ENCODE measurements around the gene ZMAT2. TPM values are rescaled to one million over a fixed set of nuclear protein-coding genes. Genes with fewer than 3 reads are reported as not detected.
"Not testable (repeated sequence)": the region's sequence is repeated elsewhere in the genome, so short reads cannot be mapped to it uniquely, and the experiment has no call there.

The ZMAT2 gene
- polyA plus RNA-seq, 6 donors from 2014 or later, result 68.6 to 85.8 (median 76.7) TPM

DNA sequence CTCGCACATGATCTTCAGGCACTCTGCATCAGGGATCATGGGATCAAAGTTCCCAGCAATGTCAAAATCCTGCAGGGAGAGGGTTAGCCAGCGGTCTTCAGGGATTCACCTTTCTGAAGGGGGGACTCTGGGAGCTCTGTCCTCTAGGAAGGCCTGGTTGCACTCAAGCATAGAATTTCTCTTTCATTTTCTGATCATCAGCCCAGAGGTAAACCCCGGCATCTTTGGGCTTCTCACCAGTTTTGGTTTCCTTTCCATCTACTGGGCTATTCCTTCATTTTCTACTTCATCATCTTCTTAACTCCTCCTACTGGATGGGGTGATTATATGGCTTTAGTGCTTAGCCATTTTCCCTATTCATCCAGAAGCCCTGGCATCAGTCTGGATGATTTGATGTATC is 22.3 kb upstream of the ZMAT2 start:
- H3K36me3 Mint-ChIP-seq, result peaks cover 12 to 24% of the 10 kb centered on the region in 2 donors
- no peak overlapping the region for H3K4me3 Mint-ChIP-seq
- ATAC-seq (ENCODE audit: low read depth in 2 of 2), result no peak
- H3K27me3 Mint-ChIP-seq, result no peaks in the 10 kb centered on the region
- H3K9me3 Mint-ChIP-seq, result no peaks in the 10 kb centered on the region
- H3K4me1 Mint-ChIP-seq, result peaks cover 0 to 4% (median 0%) of the 10 kb centered on the region in 3 donors
- H3K27ac Mint-ChIP-seq, result no peak overlapping the region
- DNase-seq, result no peak

DNA sequence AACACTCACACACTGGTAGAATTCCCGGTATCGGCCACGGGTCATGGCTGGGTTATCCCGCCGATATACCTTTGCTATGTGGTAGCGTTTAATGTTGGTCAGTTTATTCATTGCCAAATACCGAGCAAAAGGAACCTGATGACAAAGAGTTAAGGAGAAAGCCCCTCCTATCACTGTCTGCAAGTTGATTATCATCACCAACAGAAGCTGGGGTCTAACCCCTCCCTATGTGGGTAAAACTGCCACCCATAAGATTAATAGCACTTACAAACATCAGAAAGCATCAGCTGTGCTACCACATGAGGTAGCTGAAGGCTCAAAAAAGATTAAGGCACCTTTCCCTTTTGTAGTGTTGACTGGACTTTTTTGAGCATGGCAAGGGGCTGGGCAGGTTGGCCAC is 21.3 kb upstream of the ZMAT2 start:
- Mint-ChIP-seq H3K4me1 (peaks cover 0 to 4% (median 0%) of the 10 kb centered on the region in 3 donors), H3K36me3 (peaks cover 11 to 24% of the 10 kb centered on the region in 2 donors), H3K27ac (peak overlapping the region in 1 of 6 donors; percentile 49), H3K9me3 (no peaks in the 10 kb centered on the region), H3K27me3 (no peaks in the 10 kb centered on the region), H3K4me3 (no peak overlapping the region)
- no peak for ATAC-seq (ENCODE audit: low read depth in 2 of 2)
- DNase-seq, result no peak

DNA sequence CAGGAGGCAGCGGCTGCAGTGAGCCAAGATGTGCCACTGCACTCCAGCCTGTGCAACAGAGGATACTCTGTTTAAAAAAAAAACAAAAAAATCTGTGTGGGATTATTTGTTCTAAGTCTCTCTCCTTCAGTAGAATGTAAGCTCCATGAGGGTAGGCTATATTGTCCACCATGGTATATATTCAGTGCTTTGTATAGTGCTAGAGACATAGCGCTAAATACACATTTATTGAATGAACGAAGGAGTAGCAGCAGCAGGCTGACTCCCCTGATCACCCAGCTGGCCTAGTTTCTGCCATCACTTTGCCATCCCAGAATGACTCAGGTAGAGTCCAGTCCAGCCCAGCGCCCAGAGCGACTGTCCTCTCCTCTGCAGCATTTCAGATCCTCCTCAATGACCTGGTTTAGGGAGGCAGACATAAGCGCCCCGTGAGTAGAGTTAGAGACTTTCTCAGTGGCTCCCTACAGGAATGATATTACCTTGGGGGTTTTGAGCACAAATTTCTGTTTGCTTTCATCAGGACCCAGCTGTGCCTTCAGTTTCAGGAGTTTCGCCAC is 9.8 kb upstream of the ZMAT2 start:
- Mint-ChIP-seq H3K4me3 (peak overlapping the region; percentile 98 to 100 (median 99)), H3K27ac (peak overlapping the region; percentile 97 to 99 (median 99)), H3K4me1 (peaks cover 21 to 48% (median 24%) of the 10 kb centered on the region in 3 donors), H3K36me3 (peaks cover 2% of the 10 kb centered on the region in 2 donors), H3K9me3 (no peaks in the 10 kb centered on the region), H3K27me3 (no peaks in the 10 kb centered on the region)
- ATAC-seq (ENCODE audit: low read depth in 2 of 2) (no peak), DNase-seq (no peak)

DNA sequence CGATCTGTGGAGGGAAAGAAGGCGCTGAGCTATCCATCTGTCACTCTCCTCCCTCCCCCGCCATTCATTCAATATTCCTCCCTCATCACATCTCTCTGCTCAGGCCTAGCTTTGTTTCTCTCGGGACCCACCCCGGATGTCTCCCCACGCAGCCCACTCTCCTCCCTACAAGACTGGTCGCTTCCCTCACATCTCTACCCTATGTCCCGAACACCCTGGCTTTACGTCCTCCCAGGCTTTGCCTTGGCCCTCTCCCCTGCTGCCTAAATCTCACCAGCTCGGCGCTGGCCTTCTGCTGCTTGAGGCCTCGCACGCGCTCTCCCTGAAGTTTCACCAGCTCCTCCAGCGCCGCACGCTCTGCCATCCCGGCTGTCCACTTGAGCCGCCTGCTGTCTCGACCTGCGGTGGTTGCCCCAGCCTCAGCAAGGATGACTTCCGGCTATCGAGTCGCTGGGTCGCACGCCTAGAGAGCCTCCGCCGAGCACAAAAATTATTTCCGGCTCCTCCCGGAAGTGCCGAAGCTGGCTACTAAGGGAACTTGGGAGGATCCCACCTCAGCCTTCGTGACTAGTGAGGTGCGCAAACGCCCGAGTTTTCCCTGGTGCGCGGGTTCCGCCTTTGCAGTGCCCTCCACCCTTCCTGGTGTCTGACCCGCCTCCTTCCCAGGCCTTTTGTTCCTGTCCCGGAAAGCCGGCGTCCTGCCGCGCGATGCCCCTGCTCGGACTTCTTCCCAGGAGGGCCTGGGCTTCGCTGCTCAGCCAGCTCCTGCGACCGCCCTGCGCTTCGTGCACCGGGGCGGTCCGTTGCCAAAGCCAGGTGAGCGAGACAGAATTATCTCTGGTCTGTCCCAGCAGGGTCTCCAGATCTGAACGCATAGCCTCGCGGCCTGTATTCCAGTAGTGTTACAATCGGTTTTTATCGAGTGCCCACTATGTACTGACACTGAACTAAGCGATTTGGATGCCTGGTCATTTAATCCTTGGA is 9.0 kb upstream of the ZMAT2 start, which contains the start of the genes HARS1 and HARS2:
TSS of gene HARS1 (minus strand) at position 430 of the 984 bp plus-strand sequence. CDS start at position 364, 66 bp downstream.
TSS of gene HARS2 (plus strand) at position 515 of the 984 bp plus-strand sequence. CDS start at position 709, 194 bp downstream.
- DNase-seq (peak; percentile 78), ATAC-seq (ENCODE audit: low read depth in 2 of 2) (peak; percentile 98 to 99)
- Mint-ChIP-seq H3K9me3 (no peaks in the 10 kb centered on the region), H3K4me1 (peaks cover 23 to 49% (median 24%) of the 10 kb centered on the region in 3 donors), H3K36me3 (peaks cover 10% of the 10 kb centered on the region in 2 donors), H3K27me3 (no peaks in the 10 kb centered on the region), H3K4me3 (peak within 1 kb of the TSS; percentile 98 to 100 (median 99)), H3K27ac (peak within 1 kb of the TSS; percentile 97 to 99 (median 99))

DNA sequence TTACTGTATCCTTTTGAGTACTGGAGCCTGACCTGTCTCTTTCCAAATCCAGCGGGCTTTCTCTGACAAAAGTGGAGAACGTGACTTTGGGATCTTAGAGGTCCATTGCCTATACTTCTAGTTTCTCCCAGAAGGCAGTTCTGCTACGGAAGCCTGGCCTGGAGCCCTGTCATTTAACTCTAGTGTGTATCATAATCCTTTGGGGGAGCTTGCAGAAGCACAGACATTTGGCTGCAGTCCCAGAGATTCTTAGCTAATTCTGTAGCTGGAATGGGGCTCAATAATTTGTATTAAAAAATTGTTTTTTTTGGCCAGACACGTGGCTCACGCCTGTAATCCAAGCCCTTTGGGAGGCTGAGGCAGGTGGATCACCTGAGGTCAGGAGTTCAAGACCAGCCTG is 6.0 kb upstream of the ZMAT2 start:
- ATAC-seq (ENCODE audit: low read depth in 2 of 2) (no peak), DNase-seq (no peak)
- Mint-ChIP-seq H3K27me3 (no peaks in the 10 kb centered on the region), H3K4me1 (peaks cover 24 to 46% (median 26%) of the 10 kb centered on the region in 3 donors), H3K4me3 (peak overlapping the region in 2 of 8 donors; percentile 40 to 98), H3K9me3 (no peaks in the 10 kb centered on the region), H3K36me3 (peaks cover 29 to 37% of the 10 kb centered on the region in 2 donors), H3K27ac (no peak overlapping the region)

DNA sequence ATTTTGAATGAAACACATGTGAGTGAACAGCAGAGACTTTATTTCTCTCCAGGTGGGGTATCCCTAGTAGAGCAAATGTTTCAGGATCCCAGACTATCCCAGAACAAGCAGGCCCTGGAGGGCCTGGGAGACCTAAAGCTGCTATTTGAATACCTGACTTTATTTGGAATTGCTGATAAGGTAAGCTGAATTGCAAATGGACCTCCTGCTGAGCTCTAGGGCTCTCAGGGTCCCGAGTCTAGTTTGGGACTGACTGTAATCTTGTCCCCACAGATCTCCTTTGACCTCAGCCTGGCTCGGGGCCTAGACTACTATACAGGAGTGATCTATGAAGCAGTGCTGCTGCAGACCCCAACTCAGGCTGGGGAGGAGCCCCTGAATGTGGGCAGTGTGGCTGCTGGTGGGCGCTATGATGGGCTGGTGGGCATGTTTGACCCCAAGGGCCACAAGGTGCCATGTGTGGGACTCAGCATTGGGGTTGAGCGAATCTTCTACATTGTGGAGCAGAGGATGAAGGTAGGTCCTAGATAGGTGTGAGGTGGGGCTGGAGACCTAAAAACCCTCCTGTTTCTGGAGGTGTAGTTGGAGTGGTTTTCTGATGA is 3.3 kb upstream of the ZMAT2 start:
- H3K36me3 Mint-ChIP-seq, result peaks cover 35 to 48% of the 10 kb centered on the region in 2 donors
- peak overlapping the region in 1 of 8 donors; percentile 4 for H3K4me3 Mint-ChIP-seq
- H3K27ac Mint-ChIP-seq, result peak overlapping the region in 4 of 6 donors; percentile 21 to 70 (median 46)
- no peaks in the 10 kb centered on the region for H3K27me3 Mint-ChIP-seq
- DNase-seq, result no peak
- no peaks in the 10 kb centered on the region for H3K9me3 Mint-ChIP-seq
- peaks cover 23 to 50% (median 27%) of the 10 kb centered on the region in 3 donors for H3K4me1 Mint-ChIP-seq
- no peak for ATAC-seq (ENCODE audit: low read depth in 2 of 2)

DNA sequence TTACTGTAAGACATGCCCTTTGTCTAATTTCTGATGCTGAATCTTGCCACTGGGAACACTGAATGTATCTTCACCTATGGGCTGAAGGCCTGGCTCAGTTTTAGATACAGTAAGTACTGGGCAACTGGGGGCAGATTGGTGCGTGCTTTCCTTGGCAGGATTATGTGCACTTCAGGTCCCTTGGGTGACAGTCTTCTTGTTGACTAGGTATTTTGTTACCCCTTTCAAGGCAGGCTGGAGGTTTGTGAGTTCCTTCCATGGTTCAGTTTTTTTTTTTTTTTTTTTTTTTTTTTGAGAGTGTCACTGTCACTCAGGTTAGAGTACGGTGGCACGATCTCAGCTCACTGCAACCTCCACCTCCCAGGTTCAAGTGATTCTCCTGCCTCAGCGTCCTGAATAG is 7.6 kb downstream of the ZMAT2 start:
- peaks cover 0 to 6% (median 0%) of the 10 kb centered on the region in 7 donors for H3K9me3 Mint-ChIP-seq
- H3K4me3 Mint-ChIP-seq, result peak overlapping the region in 1 of 8 donors; percentile 5
- ATAC-seq (ENCODE audit: low read depth in 2 of 2), result no peak
- peak overlapping the region in 3 of 6 donors; percentile 5 to 33 (median 12) for H3K27ac Mint-ChIP-seq
- H3K36me3 Mint-ChIP-seq, result peaks cover 27% of the 10 kb centered on the region in 2 donors
- H3K4me1 Mint-ChIP-seq, result peaks cover 18 to 25% (median 24%) of the 10 kb centered on the region in 3 donors
- DNase-seq, result no peak
- no peaks in the 10 kb centered on the region for H3K27me3 Mint-ChIP-seq

DNA sequence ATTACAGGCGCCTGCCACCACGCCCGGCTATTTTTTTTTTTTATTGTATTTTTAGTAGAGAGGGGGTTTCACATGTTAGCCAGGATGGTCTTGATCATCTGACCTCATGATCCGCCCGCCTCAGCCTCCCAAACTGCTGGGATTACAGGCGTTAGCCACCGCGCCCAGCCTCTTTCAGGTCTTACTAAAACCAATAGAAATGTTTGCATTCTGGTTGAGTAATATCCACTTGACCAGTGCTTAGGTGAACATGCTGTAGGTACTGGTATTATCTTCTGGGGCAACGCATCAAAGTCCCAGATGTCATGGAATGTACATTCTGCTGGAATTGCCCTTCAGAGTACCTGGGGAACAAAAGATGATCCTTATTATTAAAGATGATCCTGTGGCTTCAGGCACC is 8.5 kb downstream of the ZMAT2 start:
- not testable (repeated sequence) for H3K9me3 Mint-ChIP-seq; ATAC-seq (ENCODE audit: low read depth in 2 of 2); H3K27me3 Mint-ChIP-seq; DNase-seq
- H3K27ac Mint-ChIP-seq, result peak overlapping the region in 1 of 6 donors; percentile 98
- H3K4me1 Mint-ChIP-seq, result peaks cover 18 to 25% (median 24%) of the 10 kb centered on the region in 3 donors
- peak overlapping the region in 1 of 8 donors; percentile 3 for H3K4me3 Mint-ChIP-seq
- peaks cover 23 to 24% of the 10 kb centered on the region in 2 donors for H3K36me3 Mint-ChIP-seq

DNA sequence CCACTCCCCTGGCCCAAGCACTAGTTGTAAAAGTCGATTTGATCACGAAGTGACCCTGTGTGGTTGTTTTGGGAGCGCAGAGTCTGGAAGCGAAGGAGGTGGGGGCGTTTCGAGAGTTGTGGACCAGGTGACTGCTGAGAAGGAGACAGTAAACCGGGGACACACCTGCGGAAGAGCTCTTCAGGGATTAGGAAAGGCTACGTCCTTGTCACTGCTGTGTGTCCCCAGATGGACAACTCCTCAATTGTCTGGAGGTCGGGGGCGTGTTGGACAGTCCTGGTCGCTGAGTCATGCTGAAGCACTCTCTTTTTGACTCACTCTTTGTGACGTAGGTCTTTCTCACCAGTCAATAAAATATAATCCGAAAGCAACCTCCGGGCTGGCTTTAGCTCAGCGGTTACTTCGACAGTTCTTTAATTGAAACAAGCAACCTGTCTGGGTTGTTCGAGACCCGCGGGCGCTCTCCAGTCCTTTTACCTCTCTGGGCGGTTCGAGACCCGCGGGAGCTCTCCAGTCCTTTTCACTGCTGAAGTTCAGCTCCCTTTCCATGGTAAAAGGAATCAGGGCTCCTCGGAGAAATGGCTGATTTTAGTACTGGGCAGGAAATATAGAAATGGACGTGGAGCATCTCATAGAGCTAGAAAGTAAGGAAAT is 10.8 kb downstream of the ZMAT2 start:
- Mint-ChIP-seq H3K4me1 (peaks cover 16 to 24% (median 23%) of the 10 kb centered on the region in 3 donors), H3K36me3 (peaks cover 3 to 14% of the 10 kb centered on the region in 2 donors), H3K27ac (peak overlapping the region; percentile 95 to 99 (median 98)), H3K4me3 (peak overlapping the region; percentile 95 to 99 (median 98)), H3K27me3 (peaks cover 0 to 6% (median 0%) of the 10 kb centered on the region in 3 donors), H3K9me3 (peaks cover 0 to 6% (median 0%) of the 10 kb centered on the region in 7 donors)
- ATAC-seq (ENCODE audit: low read depth in 2 of 2), result peak; percentile 82 to 86
- peak; percentile 89 for DNase-seq

DNA sequence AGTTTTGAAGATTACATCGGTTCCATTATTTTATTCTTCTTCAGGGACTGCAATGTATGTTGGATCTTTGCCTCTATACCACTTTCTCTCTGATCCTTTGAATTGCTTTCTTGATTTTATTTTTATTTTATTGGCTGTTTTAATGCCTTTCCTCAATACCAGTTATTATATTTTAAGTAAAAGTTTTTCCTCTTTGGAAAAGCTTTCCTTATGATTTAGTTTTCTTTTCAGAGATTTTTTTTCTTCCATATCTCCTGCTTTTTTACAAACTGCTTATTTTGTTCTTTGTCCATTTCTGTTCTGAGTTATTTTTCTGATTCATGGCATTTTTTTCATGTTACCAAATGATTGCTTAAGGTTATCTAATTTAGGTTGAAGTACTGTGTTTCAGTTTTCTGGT is 11.5 kb downstream of the ZMAT2 start:
- H3K27ac Mint-ChIP-seq, result peak overlapping the region; percentile 25 to 99 (median 98)
- DNase-seq (no peak), ATAC-seq (ENCODE audit: low read depth in 2 of 2) (no peak)
- H3K4me3 Mint-ChIP-seq, result peak overlapping the region; percentile 70 to 99 (median 98)
- H3K27me3 Mint-ChIP-seq, result peaks cover 0 to 6% (median 0%) of the 10 kb centered on the region in 3 donors
- H3K9me3 Mint-ChIP-seq, result peaks cover 0 to 6% (median 0%) of the 10 kb centered on the region in 7 donors
- H3K36me3 Mint-ChIP-seq, result peaks cover 0 to 7% of the 10 kb centered on the region in 2 donors
- peaks cover 16 to 24% (median 23%) of the 10 kb centered on the region in 3 donors for H3K4me1 Mint-ChIP-seq

DNA sequence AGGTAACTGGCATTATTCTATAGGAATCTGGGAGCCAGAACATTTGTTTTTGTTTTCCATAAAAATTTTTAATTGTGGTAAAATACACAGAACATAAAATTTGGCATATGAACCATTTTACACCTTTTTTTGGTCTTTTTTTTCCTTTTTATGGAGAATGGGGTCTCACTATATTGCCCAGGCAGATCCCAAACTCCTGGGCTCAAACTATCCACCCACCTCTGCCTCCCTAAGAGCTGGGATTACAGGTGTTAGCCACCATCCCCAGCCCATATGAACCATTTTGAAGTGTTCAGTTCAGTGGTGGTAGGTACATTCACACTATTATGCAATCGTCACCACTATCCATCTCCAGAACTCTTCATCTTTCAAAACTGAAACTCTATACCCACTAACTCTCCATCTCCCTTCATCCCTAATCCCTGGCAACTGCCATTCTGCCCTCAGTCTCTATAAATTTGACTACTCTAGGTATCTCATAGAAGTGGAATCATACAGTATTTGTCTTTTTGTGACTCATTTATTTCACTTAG is 13.4 kb downstream of the ZMAT2 start:
- Mint-ChIP-seq H3K27me3 (peaks cover 0 to 6% (median 0%) of the 10 kb centered on the region in 3 donors), H3K9me3 (peaks cover 0 to 6% (median 0%) of the 10 kb centered on the region in 7 donors), H3K4me3 (peak overlapping the region in 2 of 8 donors; percentile 6 to 67), H3K27ac (no peak overlapping the region), H3K36me3 (peaks cover 0 to 7% of the 10 kb centered on the region in 2 donors), H3K4me1 (peaks cover 16 to 24% (median 23%) of the 10 kb centered on the region in 3 donors)
- ATAC-seq (ENCODE audit: low read depth in 2 of 2) (no peak), DNase-seq (no peak)

DNA sequence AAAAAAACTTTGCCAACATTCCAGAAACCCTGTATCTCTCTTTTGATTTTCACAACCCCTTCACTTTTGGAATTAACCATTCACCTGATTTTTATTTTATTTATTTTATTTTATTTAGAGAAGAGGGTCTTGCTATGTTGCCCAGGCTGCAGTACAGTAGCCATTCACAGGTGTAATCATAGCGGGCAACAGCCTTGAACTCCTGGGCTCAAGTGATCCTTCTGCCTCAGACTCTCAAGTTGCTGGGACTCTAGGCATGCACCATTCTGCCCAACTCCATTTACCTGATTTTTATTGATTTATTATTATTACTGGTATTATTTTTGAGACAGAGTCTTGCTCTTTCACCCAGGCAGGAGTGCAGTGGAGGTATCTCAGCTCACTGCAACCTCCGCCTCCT is 16.0 kb downstream of the ZMAT2 start:
- not testable (repeated sequence) for H3K4me3 Mint-ChIP-seq; H3K36me3 Mint-ChIP-seq; H3K9me3 Mint-ChIP-seq; H3K4me1 Mint-ChIP-seq; ATAC-seq (ENCODE audit: low read depth in 2 of 2); H3K27ac Mint-ChIP-seq; DNase-seq; H3K27me3 Mint-ChIP-seq
